ENCODE data around the gene FCSK. TPM values are rescaled to one million over a fixed set of nuclear protein-coding genes. Genes with fewer than 3 reads are reported as not detected.

FCSK gene
- total and polyA plus RNA-seq, 2 of the 13 experiments (the other 11 are each of a cell fraction or from before 2014, with no cell fraction given) = 9.1 to 19.2 TPM

GRCh38 chr16:70438969-70439862, 15.2 kb upstream of the FCSK start, which contains the start of gene ST3GAL2 (continued):
- TF ChIP-seq LBX2 (CRISPR knock-in tag; IDR thresholded peaks at IDR 0.05; ENCODE audit: borderline replicate concordance) (no peak), PHF20 (CRISPR knock-in tag; IDR thresholded peaks at IDR 0.05) (no peak), TEAD3 (CRISPR knock-in tag; optimal IDR thresholded peaks at IDR 0.05; ENCODE audit: borderline replicate concordance) (peak; percentile 74), ZKSCAN1 (IDR thresholded peaks at IDR 0.05; ENCODE audit: low read length) (no peak; the same call in 1 of the 2 replicates), RERE (CRISPR knock-in tag; IDR thresholded peaks at IDR 0.05; ENCODE audit: low read depth) (peak; percentile 51; the same call in 1 of the 2 replicates), SALL2 (CRISPR knock-in tag; IDR thresholded peaks at IDR 0.05) (peak; percentile 69; the same call in 1 of the 2 replicates), MTERF4 (CRISPR knock-in tag; IDR thresholded peaks at IDR 0.05) (peak; percentile 68; the same call in 1 of the 2 replicates), ZUFSP (CRISPR knock-in tag; IDR thresholded peaks at IDR 0.05; ENCODE audit: borderline replicate concordance) (no peak), ZNF563 (CRISPR knock-in tag; IDR thresholded peaks at IDR 0.05) (peak; percentile 39; the same call in 1 of the 2 replicates), PRDM15 (CRISPR knock-in tag; IDR thresholded peaks at IDR 0.05) (no peak), HOXA3 (CRISPR knock-in tag; IDR thresholded peaks at IDR 0.05) (no peak; the same call in 1 of the 2 replicates), NPAS2 (CRISPR knock-in tag; IDR thresholded peaks at IDR 0.05; ENCODE audit: borderline replicate concordance) (no peak), ZFP36L2 (CRISPR knock-in tag; IDR thresholded peaks at IDR 0.05) (no peak), NKX3-1 (CRISPR knock-in tag; IDR thresholded peaks at IDR 0.05) (peak; percentile 93), CREBL2 (CRISPR knock-in tag; IDR thresholded peaks at IDR 0.05; ENCODE audit: borderline replicate concordance) (peak; percentile 44; the same call in 1 of the 2 replicates)

All from HepG2 (cell line).